GM19438 (cell line): ENCODE measurements around the gene HGD.
"Not testable (repeated sequence)": the region's sequence is repeated elsewhere in the genome, so short reads cannot be mapped to it uniquely, and the experiment has no call there.

Experiments used
- ATAC-seq: cut with Tn5 transposase; IDR thresholded peaks from one replicate; pipeline ENCODE4 v1.9.1; 2021; ENCODE audit warnings: low read depth; ENCODE audit not compliant: unreplicated experiment

The HGD gene

DNA sequence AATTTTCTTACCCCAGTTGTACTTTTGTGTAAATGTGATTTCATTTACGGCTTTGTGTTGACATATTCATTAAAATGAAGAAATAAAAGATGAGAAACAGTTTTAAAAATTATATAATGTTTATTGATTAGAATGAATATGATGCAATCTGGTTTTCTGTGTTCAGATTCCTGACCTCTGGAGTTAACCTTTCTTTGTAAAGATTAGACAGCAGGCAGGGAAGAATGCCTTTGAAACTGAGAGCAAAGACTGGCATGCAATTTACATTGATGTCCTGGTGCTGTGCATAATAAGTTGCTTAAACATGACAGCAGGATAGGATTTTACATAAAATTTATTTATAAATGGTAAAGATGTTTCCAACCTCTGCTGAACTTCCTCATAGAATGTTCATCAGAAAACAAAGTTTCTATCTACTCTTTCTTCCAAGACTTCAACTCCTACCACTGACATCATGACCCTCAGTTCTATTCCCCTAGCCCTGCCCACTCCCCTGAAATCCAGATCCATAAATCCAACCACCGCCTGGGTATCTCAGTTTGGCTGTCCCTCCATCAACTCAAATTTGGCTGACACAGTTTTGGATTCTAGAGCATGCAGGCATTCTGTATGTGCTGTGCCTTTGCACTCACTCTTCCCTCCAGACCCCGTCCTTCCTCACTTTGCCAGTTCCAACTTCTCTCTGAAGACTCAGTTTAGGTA, 1.7 kb downstream of the HGD start:
- no peak for ATAC-seq

DNA sequence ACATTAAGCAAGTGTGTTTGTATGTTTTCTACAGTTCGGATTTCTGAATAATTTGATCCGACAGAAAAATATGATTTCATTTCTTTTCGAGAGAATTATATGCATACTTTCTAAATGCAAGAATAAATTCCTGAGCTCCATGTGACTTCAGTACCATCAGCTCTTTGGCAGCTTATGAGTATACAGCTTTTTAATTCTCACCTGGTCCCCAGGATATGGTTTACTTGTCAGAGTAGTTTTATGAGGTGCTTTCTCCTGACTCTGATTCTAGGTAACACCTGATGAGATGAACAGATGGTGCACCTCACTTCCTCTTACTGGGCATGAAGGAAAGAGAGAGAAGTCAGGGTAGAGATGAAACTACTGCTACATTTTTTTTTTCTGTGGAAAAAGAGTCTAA, 3.1 kb downstream of the HGD start:
- ATAC-seq, result no peak

DNA sequence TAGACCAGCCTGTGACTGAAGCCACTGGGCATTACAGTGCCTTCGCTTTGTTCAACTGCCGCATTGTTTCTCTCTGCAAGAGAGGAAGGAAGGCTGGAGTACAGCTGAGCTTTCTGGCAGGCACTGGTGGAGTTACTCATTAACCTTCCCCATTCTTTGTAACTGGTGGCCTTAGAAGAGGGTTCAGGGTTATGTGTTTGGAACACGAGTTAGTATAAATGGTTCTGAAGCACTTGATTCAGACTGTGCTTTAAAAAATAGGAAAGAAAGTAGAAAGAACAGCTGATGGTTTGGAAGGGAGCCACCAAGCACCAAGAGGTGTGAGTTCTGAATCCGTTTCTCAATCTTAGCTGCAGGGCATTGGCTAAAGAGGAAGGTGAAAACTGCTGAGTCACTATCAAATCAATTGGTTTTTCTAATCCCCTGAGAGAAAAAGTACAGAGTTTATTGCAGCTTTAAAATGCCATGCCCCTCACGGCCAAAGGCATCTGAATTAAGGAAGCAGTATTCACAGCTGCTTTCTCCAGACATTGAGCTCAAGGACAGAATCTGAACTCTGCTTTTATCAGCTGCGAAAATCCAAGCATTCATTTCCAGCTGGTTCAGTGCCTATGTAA, 3.6 kb downstream of the HGD start:
- ATAC-seq, result peak; percentile 98

GRCh38 chr3:120677193-120677592, 4.8 kb downstream of the HGD start:
- ATAC-seq, result not testable (repeated sequence)

GRCh38 chr3:120673116-120673515, 8.9 kb downstream of the HGD start:
- ATAC-seq, result no peak

DNA sequence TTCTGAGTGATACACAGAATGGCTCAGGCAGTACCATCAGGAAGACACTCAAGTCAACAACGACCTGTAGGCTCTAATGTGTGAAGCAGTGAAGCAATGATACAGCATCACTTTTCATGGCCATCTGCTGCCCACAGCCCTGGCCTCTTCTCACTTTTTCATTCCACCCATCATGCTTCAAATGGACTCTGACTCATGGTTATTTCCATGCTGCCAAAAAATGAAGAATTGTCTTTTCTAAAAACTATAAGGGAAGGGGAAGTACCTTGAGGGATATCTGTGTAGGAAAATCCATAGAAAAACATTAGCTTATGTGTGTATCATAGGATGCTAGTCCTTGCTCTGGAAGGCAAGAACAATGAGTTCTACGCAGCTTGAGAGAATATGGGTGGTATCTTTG, 11.5 kb downstream of the HGD start:
- ATAC-seq, result no peak

GRCh38 chr3:120664926-120665325, 17.1 kb downstream of the HGD start:
- ATAC-seq, result no peak

- ATAC-seq, result no peak
These were observed 20.1 kb downstream of the HGD start for GRCh38 chr3:120661945-120662344.

- no peak for ATAC-seq
These were observed 20.7 kb downstream of the HGD start for GRCh38 chr3:120661106-120661905.

- no peak for ATAC-seq
These were observed 22.2 kb downstream of the HGD start for GRCh38 chr3:120659834-120660233.

DNA sequence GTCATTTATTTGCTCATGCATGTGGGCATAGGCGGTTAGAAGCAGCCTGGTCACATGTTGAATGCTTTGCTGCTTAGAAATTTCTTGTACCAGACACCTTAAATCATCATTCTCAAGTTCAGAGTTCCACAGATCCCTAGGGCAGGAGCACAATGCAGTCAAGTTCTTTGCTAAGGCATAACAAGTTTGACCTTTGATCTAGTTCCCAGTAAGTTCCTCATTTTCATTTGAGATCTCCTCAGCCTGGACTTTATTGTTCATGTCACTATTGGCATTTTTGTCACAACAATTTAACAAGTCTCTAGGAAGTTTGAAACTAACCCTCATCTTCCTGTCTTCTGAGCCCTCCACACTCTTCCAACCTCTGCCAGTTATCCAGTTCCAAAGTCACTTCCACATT, 22.8 kb downstream of the HGD start:
- ATAC-seq, result no peak

- no peak for ATAC-seq
These were observed 29.0 kb downstream of the HGD start for GRCh38 chr3:120652896-120653545.

DNA sequence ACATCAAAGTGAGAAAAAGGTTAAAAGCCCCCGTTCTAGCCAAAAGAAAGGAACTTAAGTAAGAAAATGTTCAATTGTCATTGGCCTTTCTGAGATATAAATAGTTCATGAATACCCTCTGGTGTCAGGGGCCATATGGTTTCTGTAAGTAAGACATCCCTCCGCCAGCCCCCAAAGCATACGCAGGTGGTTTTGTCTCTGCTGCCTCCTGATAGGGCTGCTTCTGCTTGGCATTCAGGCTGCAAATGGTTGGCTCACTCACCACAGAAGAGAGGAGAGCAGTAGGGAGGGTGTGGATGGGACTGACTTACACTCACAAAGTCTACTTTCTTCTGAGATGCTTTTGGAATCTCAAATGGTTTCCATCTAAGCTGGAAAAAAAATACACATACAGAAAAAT, 29.8 kb downstream of the HGD start:
- no peak for ATAC-seq

DNA sequence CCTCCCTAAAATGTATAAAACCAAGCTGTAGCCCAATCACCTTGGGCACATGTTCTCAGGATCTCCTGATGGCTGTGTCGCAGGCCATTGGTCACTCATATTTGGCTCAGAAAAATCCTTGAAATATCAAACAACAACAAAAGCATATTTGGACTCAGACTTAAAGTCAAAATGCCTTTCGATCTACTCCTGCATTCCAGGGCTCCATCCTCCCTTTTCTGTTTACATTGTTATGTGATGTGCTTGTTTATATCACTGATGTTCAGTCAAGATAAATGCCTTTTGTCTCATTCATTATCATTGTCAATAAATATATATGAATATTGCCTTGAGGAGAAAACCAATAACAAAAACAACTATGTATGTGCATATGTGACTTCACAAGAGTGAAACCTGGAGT, 31.7 kb downstream of the HGD start:
- no peak for ATAC-seq

DNA sequence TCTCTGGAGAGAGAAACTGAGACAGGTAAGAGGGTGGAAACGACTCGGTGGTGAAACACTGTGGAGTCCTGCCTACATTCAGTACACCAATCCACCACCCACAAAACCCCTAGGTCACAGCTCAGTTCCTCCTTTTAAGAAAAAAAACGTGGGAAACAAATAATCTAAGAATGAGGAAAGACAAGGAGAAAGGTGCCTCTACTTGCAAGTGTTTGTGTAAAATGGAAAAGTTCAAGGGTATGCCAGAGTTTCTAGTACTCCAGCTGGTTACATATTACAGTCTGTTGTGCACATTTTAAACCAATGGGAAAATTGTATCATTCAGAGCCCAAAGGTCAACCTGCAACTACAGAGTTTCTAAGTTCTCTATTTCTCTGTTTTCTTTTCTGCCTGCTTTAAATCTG, 32.2 kb downstream of the HGD start:
- ATAC-seq, result no peak

DNA sequence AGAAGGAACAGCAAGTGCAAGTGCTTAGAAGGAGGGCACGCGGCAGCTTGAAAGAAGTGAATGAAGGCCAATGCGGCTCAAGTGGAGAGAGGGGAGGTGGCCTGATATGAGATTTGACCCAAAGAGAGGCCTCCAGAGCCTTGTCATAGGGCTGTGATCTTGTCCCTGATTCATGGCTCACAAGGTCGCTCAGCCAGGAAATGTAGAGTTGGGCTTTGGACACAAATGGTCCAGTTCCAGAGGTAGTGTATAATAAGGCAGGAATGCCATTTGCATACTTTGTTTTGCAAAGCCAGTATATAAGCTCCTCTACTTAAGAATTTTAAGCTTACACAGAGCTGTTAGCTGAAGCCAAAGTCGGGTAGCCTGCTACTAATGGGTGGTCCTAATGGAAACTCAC, 33.7 kb downstream of the HGD start:
- ATAC-seq, result no peak

- ATAC-seq, result no peak
These were observed 35.1 kb downstream of the HGD start for GRCh38 chr3:120646771-120647432.

GRCh38 chr3:120645083-120645845, 36.8 kb downstream of the HGD start:
- no peak for ATAC-seq

- ATAC-seq, result no peak
These were observed 39.6 kb downstream of the HGD start for GRCh38 chr3:120642368-120642948.
